Measurements from ENCODE around the gene COL5A1.

GRCh38 chr9:134892820-134893420 is 251.3 kb downstream of the COL5A1 start:
- no peak for TF ChIP-seq CTCF (IDR thresholded peaks at IDR 0.05)
- no peak for TF ChIP-seq EZH2 (IDR thresholded peaks at IDR 0.05)
